Measurements from ENCODE around the gene MKI67.

DNA sequence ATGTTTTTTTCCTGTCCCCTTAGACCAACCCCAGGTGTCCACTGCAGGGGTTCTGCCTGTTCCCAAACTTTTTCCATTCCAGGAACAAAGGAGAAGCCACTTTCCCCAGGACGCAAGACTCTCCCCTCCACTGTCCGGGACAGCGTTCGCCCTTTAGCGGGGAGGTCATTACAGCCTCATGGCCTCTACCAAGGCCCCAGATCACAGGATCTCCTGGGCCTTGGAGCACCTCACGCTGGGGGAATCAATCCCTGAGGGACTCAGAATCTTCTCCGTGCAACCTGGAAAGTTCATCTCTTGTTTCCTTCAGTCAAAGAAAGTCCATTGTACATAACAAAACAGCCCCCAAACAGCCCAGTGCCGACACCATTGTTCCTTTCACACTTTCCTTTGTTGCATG lies 41.2 kb downstream of the MKI67 start:
- TF ChIP-seq, protein P1, sequence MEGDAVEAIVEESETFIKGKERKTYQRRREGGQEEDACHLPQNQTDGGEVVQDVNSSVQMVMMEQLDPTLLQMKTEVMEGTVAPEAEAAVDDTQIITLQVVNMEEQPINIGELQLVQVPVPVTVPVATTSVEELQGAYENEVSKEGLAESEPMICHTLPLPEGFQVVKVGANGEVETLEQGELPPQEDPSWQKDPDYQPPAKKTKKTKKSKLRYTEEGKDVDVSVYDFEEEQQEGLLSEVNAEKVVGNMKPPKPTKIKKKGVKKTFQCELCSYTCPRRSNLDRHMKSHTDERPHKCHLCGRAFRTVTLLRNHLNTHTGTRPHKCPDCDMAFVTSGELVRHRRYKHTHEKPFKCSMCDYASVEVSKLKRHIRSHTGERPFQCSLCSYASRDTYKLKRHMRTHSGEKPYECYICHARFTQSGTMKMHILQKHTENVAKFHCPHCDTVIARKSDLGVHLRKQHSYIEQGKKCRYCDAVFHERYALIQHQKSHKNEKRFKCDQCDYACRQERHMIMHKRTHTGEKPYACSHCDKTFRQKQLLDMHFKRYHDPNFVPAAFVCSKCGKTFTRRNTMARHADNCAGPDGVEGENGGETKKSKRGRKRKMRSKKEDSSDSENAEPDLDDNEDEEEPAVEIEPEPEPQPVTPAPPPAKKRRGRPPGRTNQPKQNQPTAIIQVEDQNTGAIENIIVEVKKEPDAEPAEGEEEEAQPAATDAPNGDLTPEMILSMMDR (conservative IDR thresholded peaks at IDR 0.05; ENCODE audit: low read depth, low read length): no peak
- TF ChIP-seq MXI1 (IDR thresholded peaks at IDR 0.05; ENCODE audit: borderline replicate concordance, low read depth, low read length) (no peak), POLR2A (IDR thresholded peaks at IDR 0.05; ENCODE audit: low read depth, low read length) (no peak), RCOR1 (IDR thresholded peaks at IDR 0.05; ENCODE audit: insufficient replicate concordance, low read length) (no peak)
